SK-N-SH treated with all-trans-retinoic acid at 6 μM for 48 hours (cell line): ENCODE data around the gene GRID1.

Source experiments
- ATAC-seq: fragments of 200-7000 bp; cut with Tn5 transposase; 3 replicates; pipeline ENCODE4 v1.9.1; 2020; ENCODE audit warnings: mild to moderate bottlenecking, moderate library complexity
- ARNTL ChIP-seq: fragments of 450-650 bp; formaldehyde crosslinking; IDR thresholded peaks from 2 replicates; pipeline ENCODE4 v1.5.0; 2020; ENCODE audit warnings: low read depth, mild to moderate bottlenecking, moderate library complexity, borderline replicate concordance
- BACH2 ChIP-seq: fragments of 250-450 bp; sonication (Bioruptor Pico); IDR thresholded peaks from 2 replicates; pipeline ENCODE4 v1.9.0; 2021; ENCODE audit warnings: mild to moderate bottlenecking, borderline replicate concordance
- CSDC2 ChIP-seq: fragments of 250-450 bp; sonication (Bioruptor Pico); IDR thresholded peaks from 2 replicates; pipeline ENCODE4 v1.5.0; 2020; ENCODE audit warnings: mild to moderate bottlenecking, moderate library complexity
- ESRRG ChIP-seq: fragments of 250-450 bp; sonication (Bioruptor Pico); IDR thresholded peaks from 2 replicates; pipeline ENCODE4 v1.6.1; 2021; ENCODE audit warnings: mild to moderate bottlenecking
- GLIS3 ChIP-seq: fragments of 250-450 bp; sonication (Bioruptor Pico); IDR thresholded peaks from 2 replicates; pipeline ENCODE4 v1.5.0; 2020; ENCODE audit warnings: mild to moderate bottlenecking, moderate library complexity
- ISL1 ChIP-seq: fragments of 250-450 bp; sonication (Bioruptor Pico); IDR thresholded peaks from 2 replicates; pipeline ENCODE4 v2.1.2; 2022; ENCODE audit warnings: mild to moderate bottlenecking, moderate library complexity
- OSR1 ChIP-seq: fragments of 250-450 bp; sonication (Bioruptor Pico); IDR thresholded peaks from 2 replicates; pipeline ENCODE4 v1.8.0; 2022; ENCODE audit warnings: moderate library complexity, mild to moderate bottlenecking, inconsistent platforms
- RARB ChIP-seq: fragments of 250-450 bp; sonication (Bioruptor Pico); IDR thresholded peaks from 2 replicates; pipeline ENCODE4 v1.8.0; 2021; ENCODE audit warnings: mild to moderate bottlenecking, moderate library complexity
- SNAI2 ChIP-seq: fragments of 250-450 bp; sonication (Bioruptor Pico); IDR thresholded peaks from 2 replicates; pipeline ENCODE4 v1.5.0; 2020; ENCODE audit warnings: mild to moderate bottlenecking, moderate library complexity
- TCF4 ChIP-seq: fragments of 250-450 bp; sonication (Bioruptor Pico); IDR thresholded peaks from 2 replicates; pipeline ENCODE4 v1.8.0; 2021; ENCODE audit warnings: mild to moderate bottlenecking, moderate library complexity, borderline replicate concordance
- TOX ChIP-seq: fragments of 250-450 bp; sonication (Bioruptor Pico); IDR thresholded peaks from 2 replicates; pipeline ENCODE4 v1.8.0; 2021; ENCODE audit warnings: mild to moderate bottlenecking, moderate library complexity, borderline replicate concordance
- ZC3H10 ChIP-seq: fragments of 250-450 bp; sonication (Bioruptor Pico); IDR thresholded peaks from 2 replicates; pipeline ENCODE4 v1.5.1; 2021; ENCODE audit warnings: mild to moderate bottlenecking, moderate library complexity
- ZFP3 ChIP-seq: fragments of 250-450 bp; sonication (Bioruptor Pico); IDR thresholded peaks from 2 replicates; pipeline ENCODE4 v1.5.0; 2020; ENCODE audit warnings: mild to moderate bottlenecking, moderate library complexity
- ZFP30 ChIP-seq: fragments of 450-650 bp; formaldehyde crosslinking; IDR thresholded peaks from 2 replicates; pipeline ENCODE4 v1.5.0; 2022; ENCODE audit warnings: mild to moderate bottlenecking, moderate library complexity
- ZNF565 ChIP-seq: fragments of 450-650 bp; formaldehyde crosslinking; conservative IDR thresholded peaks from 2 replicates; pipeline ENCODE4 v1.5.0; 2020; ENCODE audit warnings: low read depth, mild to moderate bottlenecking, moderate library complexity
- ZNF70 ChIP-seq: fragments of 450-650 bp; formaldehyde crosslinking; IDR thresholded peaks from 2 replicates; pipeline ENCODE4 v1.5.0; 2020; ENCODE audit warnings: mild to moderate bottlenecking, moderate library complexity
- ZNF8 ChIP-seq: fragments of 450-650 bp; formaldehyde crosslinking; IDR thresholded peaks from 2 replicates; pipeline ENCODE4 v1.5.0; 2020; ENCODE audit warnings: mild to moderate bottlenecking, moderate library complexity
- TF ChIP-seq, protein P1 (sequence below): fragments of 250-450 bp; sonication (Bioruptor Pico); IDR thresholded peaks from 2 replicates; pipeline ENCODE4 v1.8.0; 2021; ENCODE audit warnings: low read depth, mild to moderate bottlenecking, moderate library complexity, borderline replicate concordance
- TF ChIP-seq, protein P2 (sequence below): fragments of 250-450 bp; sonication (Bioruptor Pico); IDR thresholded peaks from 2 replicates; pipeline ENCODE4 v1.5.1; 2021; ENCODE audit warnings: mild to moderate bottlenecking, moderate library complexity
- TF ChIP-seq, protein P3 (sequence below): fragments of 250-450 bp; sonication (Bioruptor Pico); IDR thresholded peaks from 2 replicates; pipeline ENCODE4 v1.5.1; 2020; ENCODE audit warnings: low read depth, mild to moderate bottlenecking, moderate library complexity
- TF ChIP-seq, protein P4 (sequence below): fragments of 250-450 bp; sonication (Bioruptor Pico); IDR thresholded peaks from 2 replicates; pipeline ENCODE4 v1.8.0; 2020; ENCODE audit warnings: mild to moderate bottlenecking, moderate library complexity, borderline replicate concordance
- TF ChIP-seq, protein P5 (sequence below): fragments of 250-450 bp; sonication (Bioruptor Pico); IDR thresholded peaks from 2 replicates; pipeline ENCODE4 v1.5.0; 2020; ENCODE audit warnings: mild to moderate bottlenecking, moderate library complexity

GRID1 gene

DNA sequence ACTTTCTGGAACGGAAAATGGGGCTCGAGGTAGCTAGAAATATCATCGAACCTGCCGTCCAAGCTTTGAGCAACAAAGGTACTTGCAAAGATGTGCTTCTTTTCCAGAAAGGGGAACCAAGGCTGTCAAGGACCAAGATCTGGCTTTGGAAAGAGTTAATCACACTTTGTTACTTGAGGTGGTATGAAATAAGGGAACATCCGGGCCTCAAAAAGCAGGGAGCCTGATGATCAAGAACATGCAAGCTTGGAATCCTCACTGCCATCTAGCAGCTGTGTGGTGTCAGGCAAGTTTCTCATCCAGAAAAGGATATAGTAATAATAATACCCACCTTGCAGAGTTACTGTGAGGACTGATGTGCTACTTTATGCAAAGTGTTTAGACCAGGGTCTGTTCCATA, 329.5 kb downstream of the GRID1 start:
- TF ChIP-seq ZFP30 (CRISPR knock-in tag), result no peak
- no peak for TF ChIP-seq ARNTL (CRISPR knock-in tag)
- TF ChIP-seq RARB (CRISPR knock-in tag), result no peak
- TF ChIP-seq BACH2 (CRISPR knock-in tag), result no peak
- no peak for ATAC-seq

DNA sequence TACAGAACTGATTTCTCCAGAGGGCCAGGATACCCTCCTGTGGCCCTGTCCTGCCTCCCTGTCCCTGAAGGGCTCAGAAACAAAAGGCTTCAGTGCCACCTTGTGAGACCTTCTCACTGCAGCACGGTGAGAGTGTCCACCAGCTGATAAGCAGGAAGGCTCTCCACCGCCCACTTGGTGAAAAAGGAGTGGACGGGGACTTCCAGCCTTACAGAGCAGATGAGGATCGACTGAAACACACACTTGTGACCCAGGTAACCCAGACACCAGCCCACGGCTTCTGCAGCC, 330.1 kb downstream of the GRID1 start:
- TF ChIP-seq, protein P1, sequence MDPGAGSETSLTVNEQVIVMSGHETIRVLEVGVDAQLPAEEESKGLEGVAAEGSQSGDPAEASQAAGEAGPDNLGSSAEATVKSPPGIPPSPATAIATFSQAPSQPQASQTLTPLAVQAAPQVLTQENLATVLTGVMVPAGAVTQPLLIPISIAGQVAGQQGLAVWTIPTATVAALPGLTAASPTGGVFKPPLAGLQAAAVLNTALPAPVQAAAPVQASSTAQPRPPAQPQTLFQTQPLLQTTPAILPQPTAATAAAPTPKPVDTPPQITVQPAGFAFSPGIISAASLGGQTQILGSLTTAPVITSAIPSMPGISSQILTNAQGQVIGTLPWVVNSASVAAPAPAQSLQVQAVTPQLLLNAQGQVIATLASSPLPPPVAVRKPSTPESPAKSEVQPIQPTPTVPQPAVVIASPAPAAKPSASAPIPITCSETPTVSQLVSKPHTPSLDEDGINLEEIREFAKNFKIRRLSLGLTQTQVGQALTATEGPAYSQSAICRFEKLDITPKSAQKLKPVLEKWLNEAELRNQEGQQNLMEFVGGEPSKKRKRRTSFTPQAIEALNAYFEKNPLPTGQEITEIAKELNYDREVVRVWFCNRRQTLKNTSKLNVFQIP (CRISPR knock-in tag), result no peak
- no peak for TF ChIP-seq TOX (CRISPR knock-in tag)
- TF ChIP-seq OSR1 (CRISPR knock-in tag), result no peak
- TF ChIP-seq ZFP3 (CRISPR knock-in tag), result no peak
- TF ChIP-seq CSDC2 (CRISPR knock-in tag), result no peak
- no peak for TF ChIP-seq ZNF70 (CRISPR knock-in tag)
- TF ChIP-seq ZC3H10 (CRISPR knock-in tag), result no peak
- TF ChIP-seq, protein P2, sequence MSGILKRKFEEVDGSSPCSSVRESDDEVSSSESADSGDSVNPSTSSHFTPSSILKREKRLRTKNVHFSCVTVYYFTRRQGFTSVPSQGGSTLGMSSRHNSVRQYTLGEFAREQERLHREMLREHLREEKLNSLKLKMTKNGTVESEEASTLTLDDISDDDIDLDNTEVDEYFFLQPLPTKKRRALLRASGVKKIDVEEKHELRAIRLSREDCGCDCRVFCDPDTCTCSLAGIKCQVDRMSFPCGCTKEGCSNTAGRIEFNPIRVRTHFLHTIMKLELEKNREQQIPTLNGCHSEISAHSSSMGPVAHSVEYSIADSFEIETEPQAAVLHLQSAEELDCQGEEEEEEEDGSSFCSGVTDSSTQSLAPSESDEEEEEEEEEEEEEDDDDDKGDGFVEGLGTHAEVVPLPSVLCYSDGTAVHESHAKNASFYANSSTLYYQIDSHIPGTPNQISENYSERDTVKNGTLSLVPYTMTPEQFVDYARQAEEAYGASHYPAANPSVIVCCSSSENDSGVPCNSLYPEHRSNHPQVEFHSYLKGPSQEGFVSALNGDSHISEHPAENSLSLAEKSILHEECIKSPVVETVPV (CRISPR knock-in tag), result no peak
- no peak for TF ChIP-seq SNAI2 (CRISPR knock-in tag)
- TF ChIP-seq, protein P3, sequence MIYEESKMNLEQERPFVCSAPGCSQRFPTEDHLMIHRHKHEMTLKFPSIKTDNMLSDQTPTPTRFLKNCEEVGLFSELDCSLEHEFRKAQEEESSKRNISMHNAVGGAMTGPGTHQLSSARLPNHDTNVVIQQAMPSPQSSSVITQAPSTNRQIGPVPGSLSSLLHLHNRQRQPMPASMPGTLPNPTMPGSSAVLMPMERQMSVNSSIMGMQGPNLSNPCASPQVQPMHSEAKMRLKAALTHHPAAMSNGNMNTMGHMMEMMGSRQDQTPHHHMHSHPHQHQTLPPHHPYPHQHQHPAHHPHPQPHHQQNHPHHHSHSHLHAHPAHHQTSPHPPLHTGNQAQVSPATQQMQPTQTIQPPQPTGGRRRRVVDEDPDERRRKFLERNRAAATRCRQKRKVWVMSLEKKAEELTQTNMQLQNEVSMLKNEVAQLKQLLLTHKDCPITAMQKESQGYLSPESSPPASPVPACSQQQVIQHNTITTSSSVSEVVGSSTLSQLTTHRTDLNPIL, result no peak
- no peak for TF ChIP-seq ESRRG (CRISPR knock-in tag)
- TF ChIP-seq, protein P4, sequence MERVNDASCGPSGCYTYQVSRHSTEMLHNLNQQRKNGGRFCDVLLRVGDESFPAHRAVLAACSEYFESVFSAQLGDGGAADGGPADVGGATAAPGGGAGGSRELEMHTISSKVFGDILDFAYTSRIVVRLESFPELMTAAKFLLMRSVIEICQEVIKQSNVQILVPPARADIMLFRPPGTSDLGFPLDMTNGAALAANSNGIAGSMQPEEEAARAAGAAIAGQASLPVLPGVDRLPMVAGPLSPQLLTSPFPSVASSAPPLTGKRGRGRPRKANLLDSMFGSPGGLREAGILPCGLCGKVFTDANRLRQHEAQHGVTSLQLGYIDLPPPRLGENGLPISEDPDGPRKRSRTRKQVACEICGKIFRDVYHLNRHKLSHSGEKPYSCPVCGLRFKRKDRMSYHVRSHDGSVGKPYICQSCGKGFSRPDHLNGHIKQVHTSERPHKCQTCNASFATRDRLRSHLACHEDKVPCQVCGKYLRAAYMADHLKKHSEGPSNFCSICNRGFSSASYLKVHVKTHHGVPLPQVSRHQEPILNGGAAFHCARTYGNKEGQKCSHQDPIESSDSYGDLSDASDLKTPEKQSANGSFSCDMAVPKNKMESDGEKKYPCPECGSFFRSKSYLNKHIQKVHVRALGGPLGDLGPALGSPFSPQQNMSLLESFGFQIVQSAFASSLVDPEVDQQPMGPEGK (CRISPR knock-in tag), result no peak
- no peak for TF ChIP-seq GLIS3 (CRISPR knock-in tag)
- TF ChIP-seq ZNF565 (CRISPR knock-in tag), result no peak
- no peak for TF ChIP-seq BACH2 (CRISPR knock-in tag)
- no peak for TF ChIP-seq ISL1
- TF ChIP-seq ZFP30 (CRISPR knock-in tag), result no peak
- TF ChIP-seq, protein P5, sequence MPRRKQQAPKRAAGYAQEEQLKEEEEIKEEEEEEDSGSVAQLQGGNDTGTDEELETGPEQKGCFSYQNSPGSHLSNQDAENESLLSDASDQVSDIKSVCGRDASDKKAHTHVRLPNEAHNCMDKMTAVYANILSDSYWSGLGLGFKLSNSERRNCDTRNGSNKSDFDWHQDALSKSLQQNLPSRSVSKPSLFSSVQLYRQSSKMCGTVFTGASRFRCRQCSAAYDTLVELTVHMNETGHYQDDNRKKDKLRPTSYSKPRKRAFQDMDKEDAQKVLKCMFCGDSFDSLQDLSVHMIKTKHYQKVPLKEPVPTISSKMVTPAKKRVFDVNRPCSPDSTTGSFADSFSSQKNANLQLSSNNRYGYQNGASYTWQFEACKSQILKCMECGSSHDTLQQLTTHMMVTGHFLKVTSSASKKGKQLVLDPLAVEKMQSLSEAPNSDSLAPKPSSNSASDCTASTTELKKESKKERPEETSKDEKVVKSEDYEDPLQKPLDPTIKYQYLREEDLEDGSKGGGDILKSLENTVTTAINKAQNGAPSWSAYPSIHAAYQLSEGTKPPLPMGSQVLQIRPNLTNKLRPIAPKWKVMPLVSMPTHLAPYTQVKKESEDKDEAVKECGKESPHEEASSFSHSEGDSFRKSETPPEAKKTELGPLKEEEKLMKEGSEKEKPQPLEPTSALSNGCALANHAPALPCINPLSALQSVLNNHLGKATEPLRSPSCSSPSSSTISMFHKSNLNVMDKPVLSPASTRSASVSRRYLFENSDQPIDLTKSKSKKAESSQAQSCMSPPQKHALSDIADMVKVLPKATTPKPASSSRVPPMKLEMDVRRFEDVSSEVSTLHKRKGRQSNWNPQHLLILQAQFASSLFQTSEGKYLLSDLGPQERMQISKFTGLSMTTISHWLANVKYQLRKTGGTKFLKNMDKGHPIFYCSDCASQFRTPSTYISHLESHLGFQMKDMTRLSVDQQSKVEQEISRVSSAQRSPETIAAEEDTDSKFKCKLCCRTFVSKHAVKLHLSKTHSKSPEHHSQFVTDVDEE (CRISPR knock-in tag), result no peak
- TF ChIP-seq ARNTL (CRISPR knock-in tag), result no peak
- TF ChIP-seq RARB (CRISPR knock-in tag), result no peak
- no peak for ATAC-seq

DNA sequence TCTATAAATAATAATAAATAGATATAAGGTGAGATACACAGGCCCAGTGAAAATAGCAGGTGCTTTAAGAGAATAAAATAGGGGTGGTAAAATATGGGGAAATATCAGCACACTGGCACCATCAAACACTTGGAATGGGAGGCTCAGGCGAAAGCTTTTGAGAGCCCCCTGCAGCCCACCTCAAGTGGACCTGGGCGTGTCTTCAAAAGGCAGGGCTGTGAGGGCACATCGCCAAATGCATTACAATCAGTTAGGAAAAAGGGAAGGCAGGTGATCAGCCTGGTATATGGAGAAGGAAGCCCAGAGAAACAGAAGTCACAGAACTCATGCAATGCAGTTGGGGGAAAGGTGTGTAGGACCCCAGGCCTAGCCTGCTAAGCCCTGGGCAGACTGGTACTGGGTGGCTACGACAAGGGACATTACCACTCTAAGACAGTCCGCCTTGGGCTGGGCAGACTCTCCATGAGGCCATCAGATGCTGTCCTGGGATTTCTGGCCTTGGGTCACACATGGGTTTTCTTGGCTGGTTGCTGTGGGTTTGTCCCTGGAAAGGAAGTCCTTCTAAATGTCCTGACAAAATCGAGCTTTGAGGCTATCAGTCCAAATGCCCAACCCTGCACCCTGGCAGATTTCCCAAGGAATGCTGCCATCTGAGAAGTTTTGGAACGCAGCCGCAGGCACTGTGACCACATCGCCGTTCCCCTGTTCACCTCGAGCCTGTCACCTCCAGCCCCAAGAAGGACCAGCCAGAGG, 330.6 kb downstream of the GRID1 start:
- TF ChIP-seq TOX (CRISPR knock-in tag) (no peak), ZC3H10 (CRISPR knock-in tag) (no peak), ZFP30 (CRISPR knock-in tag) (no peak), ZNF70 (CRISPR knock-in tag) (no peak), SNAI2 (CRISPR knock-in tag) (no peak), BACH2 (CRISPR knock-in tag) (no peak), TCF4 (CRISPR knock-in tag) (no peak), ARNTL (CRISPR knock-in tag) (no peak), ESRRG (CRISPR knock-in tag) (no peak), OSR1 (CRISPR knock-in tag) (no peak), ZNF8 (CRISPR knock-in tag) (no peak), GLIS3 (CRISPR knock-in tag) (no peak), RARB (CRISPR knock-in tag) (no peak), ZNF565 (CRISPR knock-in tag) (no peak)
- TF ChIP-seq, protein P4 (CRISPR knock-in tag), result no peak
- TF ChIP-seq, protein P5 (CRISPR knock-in tag), result no peak
- no peak for ATAC-seq
